Transverse colon (tissue), 4 donors: Measurements from ENCODE around the gene GLMN. TPM values are rescaled to one million over a fixed set of nuclear protein-coding genes. Genes with fewer than 3 reads are reported as not detected.

Experiments used
- DNase-seq: peaks from one replicate; pipeline ENCODE4 v3.0.0-alpha.2; 2019
- H3K27ac ChIP-seq, 4 donors: fragments of 200-600 bp; sonication (generic); 2 replicates each; pipeline ENCODE4 v1.5.1; 2016 to 2018; ENCODE audit warnings: inconsistent platforms in 4 of 4
- H3K27me3 ChIP-seq: fragments of 200-600 bp; sonication (generic); 2 replicates; pipeline ENCODE4 v1.5.1; 2017; ENCODE audit warnings: inconsistent platforms
- H3K36me3 ChIP-seq, 4 donors: fragments of 200-600 bp; sonication (generic); 2 replicates each; pipeline ENCODE4 v1.5.1; 2017 to 2019; ENCODE audit warnings: inconsistent platforms in 4 of 4
- H3K4me1 ChIP-seq, 4 donors: fragments of 200-600 bp; sonication (generic); 2 replicates each; pipeline ENCODE4 v1.5.1; 2017 to 2020; ENCODE audit warnings: inconsistent platforms in 4 of 4
- H3K4me3 ChIP-seq, 4 donors: fragments of 200-600 bp; sonication (generic); 1 replicate in 1 of 4; 2 replicates in 3 of 4; pipeline versions ENCODE4 v1.5.1 to v1.6.1; 2017 to 2019; ENCODE audit warnings: inconsistent platforms in 4 of 4
- H3K9me3 ChIP-seq, 2 donors: fragments of 200-600 bp; sonication (generic); 2 replicates each; pipeline ENCODE4 v1.5.1; 2017 to 2019; ENCODE audit warnings: inconsistent platforms in 2 of 2
- EP300 ChIP-seq: sonication (generic); formaldehyde crosslinking; IDR thresholded peaks from one replicate; pipeline ENCODE4 v1.6.1; 2017; ENCODE audit warnings: antibody characterized with exemption, low read depth
- POLR2A ChIP-seq: fragments of 450-650 bp; IDR thresholded peaks from one replicate; pipeline ENCODE4 v1.6.1; 2016; ENCODE audit warnings: antibody characterized with exemption, mild to moderate bottlenecking, moderate library complexity
- POLR2AphosphoS5 ChIP-seq, 3 donors: sonication (generic); formaldehyde crosslinking; IDR thresholded peaks; one replicate each; pipeline ENCODE4 v1.6.1; 2016; ENCODE audit warnings: antibody characterized with exemption in 3 of 3
- WGBS, 2 donors: methylation state at CpG; one replicate each; pipeline ENCODE4 v1.1.5; 2018; ENCODE audit warnings: low coverage in 1 of 2; 5-methylcytosine and 5-hydroxymethylcytosine counted together
- in situ Hi-C, 4 donors: fragments of 200-750 bp; cut with MboI; loops; one replicate each; pipeline versions ENCODE4 v1.15.0 to v1.15.1; 2017; ENCODE audit warnings: low sequenced_read_pairs in 3 of 4, low pct_ligation_motif_present in 1 of 4, low pct_unique_long_range_greater_than_20kb in 1 of 4
- intact Hi-C: fragments of 100-400 bp; cut with DNase I; formaldehyde crosslinking; loops from one replicate; pipeline ENCODE4 v1.15.1; 2023; ENCODE audit warnings: low total_unique reads
- total RNA-seq, 4 donors: library from RNA; depleted of rRNA; stranded (reverse); fragments of >200 nt; gene quantifications; one replicate each; pipeline ENCODE4 v1.1.0, GENCODE V29; 2016
- TF ChIP-seq, protein P1 (sequence below), 5 experiments: fragments of 200-600 bp in 3 of 5; fragments of 450-650 bp in 2 of 5; sonication (generic) in 3 of 5; IDR thresholded peaks; 1 replicate in 2 of 5; 2 replicates in 3 of 5; pipeline ENCODE4 v1.5.1; 2016 to 2017; ENCODE audit warnings: antibody characterized with exemption in 5 of 5, inconsistent platforms in 3 of 5, mild to moderate bottlenecking in 2 of 5, moderate library complexity in 1 of 5

GLMN gene
- total RNA-seq, 4 donors from 2014 or later = 2.4 to 8.7 (median 4.1) TPM

DNA sequence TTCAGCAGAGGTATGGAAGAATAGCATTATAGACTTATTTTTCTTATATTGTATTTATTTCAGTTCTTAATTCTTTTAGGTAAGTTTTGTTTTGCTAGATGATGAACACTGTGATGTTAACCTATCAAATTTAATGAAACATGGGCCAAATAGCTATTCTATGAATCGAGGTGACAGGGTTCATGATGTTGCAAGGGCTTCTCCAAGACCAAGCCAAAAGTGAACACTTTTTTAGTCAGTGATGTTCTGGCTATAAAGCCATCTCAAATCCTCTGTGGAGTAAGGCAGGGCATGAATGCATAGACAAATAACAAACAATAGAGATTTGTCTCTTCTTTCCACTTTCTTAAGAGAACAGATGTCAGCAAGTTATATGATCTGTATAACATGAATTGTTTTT, 54.4 kb downstream of the GLMN start:
- no peak overlapping the region for H3K27ac ChIP-seq
- no peaks in the 10 kb centered on the region for H3K27me3 ChIP-seq
- no peak for DNase-seq
- in situ Hi-C loops = no loop called here
- no peaks in the 10 kb centered on the region for H3K4me1 ChIP-seq
- peaks cover 0 to 8% (median 0%) of the 10 kb centered on the region in 4 donors for H3K36me3 ChIP-seq
- TF ChIP-seq POLR2AphosphoS5 (IDR thresholded peaks at IDR 0.05) (no peak), EP300 (no peak), POLR2A (no peak)
- TF ChIP-seq, protein P1, sequence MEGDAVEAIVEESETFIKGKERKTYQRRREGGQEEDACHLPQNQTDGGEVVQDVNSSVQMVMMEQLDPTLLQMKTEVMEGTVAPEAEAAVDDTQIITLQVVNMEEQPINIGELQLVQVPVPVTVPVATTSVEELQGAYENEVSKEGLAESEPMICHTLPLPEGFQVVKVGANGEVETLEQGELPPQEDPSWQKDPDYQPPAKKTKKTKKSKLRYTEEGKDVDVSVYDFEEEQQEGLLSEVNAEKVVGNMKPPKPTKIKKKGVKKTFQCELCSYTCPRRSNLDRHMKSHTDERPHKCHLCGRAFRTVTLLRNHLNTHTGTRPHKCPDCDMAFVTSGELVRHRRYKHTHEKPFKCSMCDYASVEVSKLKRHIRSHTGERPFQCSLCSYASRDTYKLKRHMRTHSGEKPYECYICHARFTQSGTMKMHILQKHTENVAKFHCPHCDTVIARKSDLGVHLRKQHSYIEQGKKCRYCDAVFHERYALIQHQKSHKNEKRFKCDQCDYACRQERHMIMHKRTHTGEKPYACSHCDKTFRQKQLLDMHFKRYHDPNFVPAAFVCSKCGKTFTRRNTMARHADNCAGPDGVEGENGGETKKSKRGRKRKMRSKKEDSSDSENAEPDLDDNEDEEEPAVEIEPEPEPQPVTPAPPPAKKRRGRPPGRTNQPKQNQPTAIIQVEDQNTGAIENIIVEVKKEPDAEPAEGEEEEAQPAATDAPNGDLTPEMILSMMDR (IDR thresholded peaks at IDR 0.05) = no peak
- no peak overlapping the region for H3K4me3 ChIP-seq
- intact Hi-C loops = no loop called here
- 88 to 90% methylated on average over 1 of the region's 1 CpG for WGBS, 2 donors
- no peaks in the 10 kb centered on the region for H3K9me3 ChIP-seq

DNA sequence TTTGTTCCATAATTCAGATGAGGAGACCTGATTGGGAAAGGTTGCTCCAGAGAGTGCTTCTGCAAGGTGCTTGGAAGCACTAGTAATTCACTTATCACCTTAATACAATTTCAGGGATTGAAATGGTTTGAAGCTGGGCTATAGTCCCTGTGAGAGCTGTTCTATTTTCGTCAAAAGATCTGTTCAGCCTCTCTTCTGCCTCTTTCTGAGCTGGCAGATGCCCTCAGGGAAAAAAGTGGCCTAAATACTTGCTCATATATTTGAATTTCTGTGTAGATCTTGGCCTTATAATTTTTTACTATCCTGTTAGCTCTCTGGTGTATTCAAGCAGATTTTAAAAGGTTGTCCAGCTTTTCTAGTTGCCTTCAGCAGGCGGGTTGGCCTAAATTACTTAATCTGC, 58.8 kb downstream of the GLMN start:
- TF ChIP-seq POLR2AphosphoS5 (IDR thresholded peaks at IDR 0.05) = no peak
- no peak for TF ChIP-seq POLR2A
- no peak for TF ChIP-seq EP300
- TF ChIP-seq, protein P1 (IDR thresholded peaks at IDR 0.05) = no peak
- intact Hi-C loops (no loop called here), in situ Hi-C loops (no loop called here)
- H3K4me3 ChIP-seq = no peak overlapping the region
- no peak overlapping the region for H3K27ac ChIP-seq
- no peaks in the 10 kb centered on the region for H3K9me3 ChIP-seq
- no peaks in the 10 kb centered on the region for H3K27me3 ChIP-seq
- no peaks in the 10 kb centered on the region for H3K4me1 ChIP-seq
- 86 to 100% methylated on average over 1 to 2 of the region's 2 CpGs for WGBS, 2 donors
- DNase-seq = no peak
- H3K36me3 ChIP-seq = no peaks in the 10 kb centered on the region

DNA sequence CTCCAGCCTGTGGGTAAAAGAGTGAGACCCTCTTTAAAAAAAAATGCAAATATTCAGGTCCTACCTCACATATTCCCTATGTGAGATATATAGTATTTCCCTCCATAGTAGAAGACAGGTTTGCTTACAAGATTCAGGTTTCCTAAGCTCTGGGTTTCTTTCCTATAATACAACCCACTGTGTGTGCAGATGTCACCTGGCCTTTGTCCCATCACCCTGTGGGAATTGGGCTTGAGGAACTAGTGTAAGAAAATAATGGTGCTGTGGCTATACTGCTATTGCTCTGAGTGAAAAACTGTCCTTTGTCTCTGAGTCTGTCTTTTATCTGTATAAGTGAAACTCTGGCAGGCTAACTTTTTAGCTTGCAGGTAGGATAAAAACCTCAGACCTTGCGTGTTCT, 68.1 kb downstream of the GLMN start:
- intact Hi-C loops (no loop called here), in situ Hi-C loops (no loop called here)
- no peak for DNase-seq
- Histone ChIP-seq H3K36me3 (no peaks in the 10 kb centered on the region), H3K4me3 (no peak overlapping the region), H3K27ac (no peak overlapping the region), H3K27me3 (no peaks in the 10 kb centered on the region), H3K4me1 (no peaks in the 10 kb centered on the region), H3K9me3 (no peaks in the 10 kb centered on the region)
- TF ChIP-seq, protein P1 (IDR thresholded peaks at IDR 0.05) = no peak
- no peak for TF ChIP-seq POLR2A
- no peak for TF ChIP-seq POLR2AphosphoS5 (IDR thresholded peaks at IDR 0.05)
- TF ChIP-seq EP300 = no peak
- 92 to 100% methylated on average over 1 of the region's 1 CpG for WGBS, 2 donors

- 25 to 77% methylated on average over 2 to 3 of the region's 3 CpGs for WGBS, 2 donors
- Histone ChIP-seq H3K27ac (no peak overlapping the region), H3K36me3 (no peaks in the 10 kb centered on the region), H3K4me3 (no peak overlapping the region), H3K9me3 (no peaks in the 10 kb centered on the region), H3K4me1 (no peaks in the 10 kb centered on the region), H3K27me3 (no peaks in the 10 kb centered on the region)
- no peak for DNase-seq
- intact Hi-C loops (no loop called here), in situ Hi-C loops (no loop called here)
- TF ChIP-seq POLR2A (no peak), POLR2AphosphoS5 (IDR thresholded peaks at IDR 0.05) (no peak), EP300 (no peak)
- TF ChIP-seq, protein P1 (IDR thresholded peaks at IDR 0.05) = no peak
Observed at GRCh38 chr1:92228401-92228800, 70.4 kb downstream of the GLMN start.
